Measurements from ENCODE around the gene AATK.

AATK gene

GRCh38 chr17:81140018-81140417, 26.0 kb downstream of the AATK start:
- no peak for DNase-seq

- no peak for DNase-seq
Observed at GRCh38 chr17:81139428-81139827, 26.6 kb downstream of the AATK start.

- no peak for DNase-seq
Observed at GRCh38 chr17:81138500-81138899, 27.5 kb downstream of the AATK start.

GRCh38 chr17:81138083-81138482, 27.9 kb downstream of the AATK start:
- DNase-seq, result no peak

- DNase-seq, result no peak
Observed at GRCh38 chr17:81137248-81137647, 28.8 kb downstream of the AATK start.

- DNase-seq, result no peak
Observed at GRCh38 chr17:81136366-81136765, 29.7 kb downstream of the AATK start.

- DNase-seq, result no peak
Observed at GRCh38 chr17:81135505-81136278, 30.3 kb downstream of the AATK start.

GRCh38 chr17:81134064-81134781, 31.8 kb downstream of the AATK start:
- no peak for DNase-seq

- no peak for DNase-seq
Observed at GRCh38 chr17:81132770-81133723, 33.0 kb downstream of the AATK start.

GRCh38 chr17:81132197-81132540, 33.9 kb downstream of the AATK start:
- no peak for DNase-seq

- no peak for DNase-seq
Observed at GRCh38 chr17:81131486-81132196, 34.4 kb downstream of the AATK start.

- DNase-seq, result no peak
Observed at GRCh38 chr17:81130385-81131361, 35.3 kb downstream of the AATK start.

GRCh38 chr17:81129711-81130367, 36.2 kb downstream of the AATK start:
- no peak for DNase-seq

- DNase-seq, result no peak
Observed at GRCh38 chr17:81129289-81129688, 36.7 kb downstream of the AATK start.

- no peak for DNase-seq
Observed at GRCh38 chr17:81128774-81129173, 37.2 kb downstream of the AATK start.

- no peak for DNase-seq
Observed at GRCh38 chr17:81128338-81128737, 37.7 kb downstream of the AATK start.

- no peak for DNase-seq
Observed at GRCh38 chr17:81127526-81128177, 38.4 kb downstream of the AATK start.

- no peak for DNase-seq
Observed at GRCh38 chr17:81127133-81127455, 38.9 kb downstream of the AATK start.

GRCh38 chr17:81126281-81127132, 39.5 kb downstream of the AATK start:
- no peak for DNase-seq
